Stimulated activated CD4-positive, alpha-beta T cell treated with anti-CD3 and anti-CD28 coated beads, Interleukin-12 subunit alpha, Interleukin-12 subunit beta, amount 100 ng/mL, for 48 hours (primary cell): Measurements from ENCODE around the gene BCAR3.
A peak's percentile ranks its signal among the peaks of the same experiment; 100 is the strongest.

Source experiments
- DNase-seq, 3 donors: peaks; one replicate each; pipeline ENCODE4 v3.0.0-alpha.2; 2020; ENCODE audit warnings: low read depth in 2 of 3, low spot score in 1 of 3

Gene BCAR3

DNA sequence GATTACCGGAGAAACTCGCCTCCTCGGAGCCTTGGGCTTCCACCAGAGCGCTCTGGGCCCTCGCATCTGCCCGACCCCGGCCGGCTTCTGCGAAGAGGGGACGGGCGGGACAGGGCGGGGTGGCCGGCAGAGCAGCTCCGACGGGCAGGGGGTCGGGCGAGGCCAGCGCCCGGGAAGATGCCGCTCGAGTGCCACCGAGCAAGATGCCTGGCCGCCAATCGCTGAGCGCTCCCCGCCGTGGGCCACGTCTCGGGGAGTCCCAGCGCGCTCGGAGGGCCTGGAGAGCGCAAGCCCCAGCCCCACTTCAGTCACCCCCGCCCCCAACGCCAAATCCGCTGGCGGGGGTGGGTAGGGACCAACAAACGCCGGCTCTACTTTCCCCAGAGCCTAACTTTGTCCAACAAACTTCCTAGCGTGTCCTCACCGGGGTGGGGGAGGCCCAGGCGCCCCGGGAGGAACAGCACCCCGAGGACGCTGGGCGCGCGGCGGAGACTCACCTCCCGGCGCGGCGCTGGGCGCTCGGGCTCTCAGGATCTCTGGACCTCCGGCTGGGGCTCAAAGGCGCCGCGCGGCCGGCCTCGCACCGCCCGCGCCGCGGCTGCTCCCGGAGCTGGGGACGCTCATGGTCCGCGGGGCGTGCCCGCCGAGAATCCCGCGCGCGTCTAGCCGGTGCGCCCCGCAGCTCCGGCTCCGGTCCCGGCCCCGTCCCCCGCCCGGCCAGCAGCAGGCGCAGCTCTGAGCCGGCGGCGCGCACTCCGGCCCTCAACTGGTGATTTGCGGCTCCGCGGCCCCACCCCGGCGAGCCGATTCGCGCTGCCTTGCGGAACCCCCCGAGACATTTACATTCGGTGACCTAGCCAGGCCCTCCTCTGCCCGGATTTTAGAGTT, at the start of gene BCAR3:
BCAR3 (minus strand) TSS at position 737 of the 888 bp plus-strand sequence. CDS start 6,907 bp downstream, outside the sequence.
- no peak for DNase-seq

DNA sequence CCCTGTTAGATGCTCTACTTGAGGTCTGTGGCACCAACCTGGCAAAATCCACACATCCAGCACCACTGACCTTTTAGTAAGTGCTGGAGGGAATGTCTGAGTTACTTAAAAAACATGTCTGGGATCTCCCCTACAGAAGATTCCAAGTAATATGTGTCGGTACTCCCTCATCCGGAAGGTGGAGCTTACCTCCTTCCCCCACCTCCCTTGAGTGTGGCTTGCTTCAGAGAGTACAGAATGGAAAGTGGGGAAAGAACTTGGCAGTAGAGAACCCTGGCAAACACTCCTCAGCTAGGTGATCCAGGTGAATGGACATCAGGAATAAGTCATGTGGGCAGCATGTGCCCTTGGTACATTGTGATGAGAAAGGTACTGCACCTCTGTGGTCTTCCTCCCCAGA, 49.0 kb upstream of the BCAR3 start:
- DNase-seq: no peak

DNA sequence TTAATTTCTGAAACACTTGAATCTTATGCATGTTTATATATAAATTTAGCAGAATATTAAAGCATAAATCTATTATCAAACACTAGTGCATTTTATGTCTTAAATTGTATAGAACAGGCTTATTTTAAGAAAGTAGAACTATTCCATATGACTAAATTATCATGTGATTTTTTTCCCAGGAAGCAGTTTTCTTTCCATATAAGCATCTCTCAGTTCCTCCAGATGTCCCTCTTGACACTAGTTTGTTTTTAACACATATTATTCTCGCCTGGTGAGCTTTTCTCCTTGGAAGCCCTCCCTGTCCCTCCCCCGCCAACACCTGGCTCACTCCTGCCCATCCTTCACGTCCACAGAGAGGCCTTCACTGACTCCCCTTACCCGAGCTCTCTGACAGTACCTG, 48.3 kb upstream of the BCAR3 start:
- no peak for DNase-seq

GRCh38 chr1:93729502-93729901, 47.9 kb upstream of the BCAR3 start:
- no peak for DNase-seq

GRCh38 chr1:93728480-93729131, 47.0 kb upstream of the BCAR3 start:
- no peak for DNase-seq

DNA sequence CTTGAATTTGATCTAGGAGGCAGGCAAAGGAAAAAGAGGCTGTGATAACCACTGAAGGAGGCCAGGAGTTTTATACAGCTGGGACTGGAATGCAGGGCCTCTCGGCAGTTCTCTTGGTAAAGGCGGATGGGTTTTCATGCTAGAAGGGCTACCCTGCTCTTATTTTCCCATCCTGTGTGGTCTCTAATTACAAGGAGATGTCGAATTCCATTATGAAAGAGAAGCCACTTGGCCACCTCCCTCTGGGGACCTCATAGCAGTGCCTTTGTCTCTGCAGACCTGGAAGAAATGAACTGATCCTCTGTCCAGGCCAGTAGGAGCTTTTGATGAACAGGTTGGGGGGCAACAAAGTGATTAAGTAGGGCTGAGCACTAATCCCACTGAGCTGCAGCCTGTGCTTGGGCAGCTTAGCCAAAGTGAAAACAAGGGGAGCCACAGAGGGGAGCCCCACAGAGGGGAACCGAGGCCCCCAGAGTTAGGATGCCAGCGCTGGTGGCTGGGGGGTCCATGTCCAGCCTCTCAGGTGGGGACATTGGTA, 42.2 kb upstream of the BCAR3 start:
- no peak for DNase-seq

GRCh38 chr1:93723110-93723509, 41.5 kb upstream of the BCAR3 start:
- DNase-seq: no peak

GRCh38 chr1:93722081-93723031, 40.7 kb upstream of the BCAR3 start:
- no peak for DNase-seq

- DNase-seq: no peak
Observed at GRCh38 chr1:93720956-93721626, 39.5 kb upstream of the BCAR3 start.

- DNase-seq: no peak
Observed at GRCh38 chr1:93717640-93718039, 36.0 kb upstream of the BCAR3 start.

- DNase-seq: peak in 1 of 3 donors; percentile 33
Observed at GRCh38 chr1:93716941-93717368, 35.3 kb upstream of the BCAR3 start.

DNA sequence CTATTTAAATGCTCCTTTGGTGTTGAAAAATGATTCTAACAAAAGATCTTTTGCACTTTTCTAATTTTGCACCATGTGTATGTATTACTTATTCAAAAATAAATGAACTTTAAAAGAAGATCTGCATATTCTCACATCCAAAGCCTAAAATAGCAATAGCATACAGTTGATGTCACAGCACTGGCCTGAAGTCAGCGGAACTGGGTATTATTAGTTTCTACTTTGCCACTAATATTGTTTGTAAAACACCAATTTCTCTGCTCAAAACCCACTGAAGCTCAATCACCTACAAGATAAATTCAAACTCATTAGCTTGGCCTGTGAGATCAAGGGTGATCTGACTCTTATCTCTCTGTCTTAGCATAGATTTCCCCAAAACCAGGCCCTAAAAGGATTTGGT, 34.5 kb upstream of the BCAR3 start:
- DNase-seq: no peak

DNA sequence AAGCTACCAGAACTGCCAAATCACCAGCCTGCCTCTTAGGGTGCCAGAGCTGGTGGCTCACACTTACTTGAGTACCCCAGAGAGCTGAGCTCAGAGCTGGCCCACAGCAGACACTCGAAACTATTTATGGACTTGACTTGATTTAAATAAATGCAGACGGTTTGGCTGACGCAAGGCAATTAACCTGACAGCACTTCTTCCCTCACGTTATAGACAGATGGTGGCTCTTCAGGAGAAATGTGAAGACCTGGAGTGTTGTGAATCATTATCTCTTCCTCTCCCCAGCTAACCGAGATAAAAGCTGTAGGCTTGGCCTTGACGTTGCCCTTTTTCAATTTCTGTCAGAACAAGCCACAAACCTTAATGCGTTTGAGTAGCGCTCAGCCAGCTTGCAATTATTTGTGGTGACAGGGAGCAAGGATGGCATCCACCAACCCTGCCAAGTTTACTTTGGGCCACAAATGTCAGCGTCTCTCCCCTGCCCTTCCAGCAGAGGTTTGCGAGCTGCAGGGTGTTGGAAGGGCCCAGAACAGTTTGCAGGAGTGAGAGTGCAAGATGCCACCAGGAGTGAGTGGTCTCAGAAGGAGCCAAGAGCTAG, 34.0 kb upstream of the BCAR3 start:
- DNase-seq: no peak

GRCh38 chr1:93714356-93714755, 32.7 kb upstream of the BCAR3 start:
- no peak for DNase-seq

GRCh38 chr1:93713341-93713740, 31.7 kb upstream of the BCAR3 start:
- no peak for DNase-seq

DNA sequence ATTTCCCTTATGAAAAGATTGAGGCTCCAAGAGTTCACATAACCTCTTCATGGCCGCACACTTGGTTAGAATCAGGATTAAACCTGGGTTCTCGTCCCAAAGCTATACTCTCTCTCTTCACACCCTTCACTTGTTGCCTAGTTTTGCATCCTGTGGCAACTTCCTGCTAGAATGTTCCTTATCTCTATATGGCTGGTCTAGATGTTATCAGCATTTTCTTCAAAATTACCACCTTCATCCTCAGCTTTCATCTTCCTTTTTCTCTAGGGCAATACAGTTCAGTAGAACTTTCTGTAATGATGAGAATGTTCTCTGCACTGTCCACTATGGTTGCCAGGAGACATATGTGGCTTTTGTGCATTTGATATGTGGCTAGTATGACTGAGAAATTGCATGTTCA, 31.1 kb upstream of the BCAR3 start:
- DNase-seq: no peak

DNA sequence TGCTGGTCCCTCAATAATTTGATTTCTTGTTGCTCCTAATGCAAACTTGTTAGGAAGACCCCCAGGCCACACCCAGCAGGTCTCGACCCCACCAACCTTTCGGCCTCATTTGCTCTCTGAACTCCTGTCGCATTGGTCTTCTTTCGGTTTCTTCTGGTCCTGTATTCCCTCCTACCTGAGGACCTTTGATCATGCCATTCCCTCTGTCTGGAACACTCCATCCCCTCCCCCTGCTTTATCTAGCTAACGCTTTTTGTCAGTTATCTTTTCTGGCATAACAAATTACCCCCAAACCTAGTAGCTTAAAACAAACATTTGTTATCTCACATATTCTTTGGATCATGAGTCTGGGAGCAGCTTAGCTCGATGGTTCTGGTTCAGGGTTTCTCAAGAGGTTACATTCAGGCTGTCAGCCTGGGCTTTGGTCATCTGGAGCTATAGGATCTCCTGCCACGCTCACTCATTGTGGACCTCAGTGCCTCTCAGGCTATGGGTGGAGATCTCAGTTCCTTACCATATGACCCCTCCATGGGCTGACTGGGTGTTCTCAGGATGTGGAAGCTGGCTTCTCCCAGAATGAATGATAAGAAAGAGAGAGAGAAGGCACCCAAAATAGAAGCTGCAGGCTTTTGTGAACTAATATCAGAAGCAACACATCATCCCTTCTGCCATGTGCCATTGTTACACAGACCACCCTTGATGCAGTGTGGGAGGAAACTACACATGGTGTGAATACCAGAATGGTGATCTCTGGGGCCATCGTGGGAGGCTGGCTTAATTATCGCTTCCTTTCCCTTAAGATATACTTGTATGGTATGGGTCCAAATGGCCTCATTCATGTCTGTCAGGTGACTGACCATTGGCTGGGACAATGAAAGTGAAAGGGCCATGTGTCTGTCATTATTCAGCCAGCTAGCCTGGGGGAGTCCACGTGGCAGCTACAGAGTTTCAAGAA, 29.1 kb upstream of the BCAR3 start:
- no peak for DNase-seq

DNA sequence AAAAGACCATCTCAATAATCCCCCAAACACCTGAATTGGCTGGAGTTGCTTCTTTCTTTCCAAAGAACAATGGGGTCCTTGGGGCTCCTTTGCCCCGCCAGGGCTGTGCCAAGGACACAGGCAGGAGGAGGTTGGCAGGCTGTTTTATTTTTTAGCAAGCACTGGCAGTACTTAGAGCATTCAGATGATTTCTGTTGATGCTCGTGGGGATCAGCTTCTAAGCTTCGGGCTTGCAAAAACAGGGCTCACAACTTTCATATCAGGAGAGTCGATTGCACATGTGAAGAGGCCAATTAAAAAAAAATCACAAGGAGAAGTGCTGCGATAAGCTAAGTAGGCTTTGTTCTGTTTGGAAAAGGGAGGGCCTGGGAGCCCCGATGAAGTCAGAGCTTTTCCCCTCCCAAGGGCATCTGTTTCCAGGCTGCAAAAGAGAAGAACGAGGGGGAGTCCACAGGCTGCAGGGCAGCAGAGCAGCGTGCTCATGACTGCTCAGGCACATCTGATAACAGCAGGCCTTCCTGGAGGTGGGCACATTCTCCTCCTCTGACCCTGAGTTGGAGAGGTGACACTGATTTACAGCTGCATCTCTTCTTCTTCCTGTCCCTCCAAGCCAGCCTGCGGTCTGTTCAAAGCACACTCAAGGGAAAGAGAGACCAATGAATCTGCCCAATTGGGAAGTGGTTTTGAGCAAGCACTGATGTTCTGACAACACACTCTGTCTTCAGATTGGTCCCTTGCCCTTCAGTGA, 27.3 kb upstream of the BCAR3 start:
- no peak for DNase-seq
